HepG2 (cell line): ENCODE measurements around the gene CSNK1E. TPM values are rescaled to one million over a fixed set of nuclear protein-coding genes. Genes with fewer than 3 reads are reported as not detected.

ENCODE experiments used
- BRD4 ChIP-seq: sonication (generic); formaldehyde crosslinking; IDR thresholded peaks from 2 replicates; pipeline ENCODE4 v1.4.0; 2020; ENCODE audit warnings: missing genetic modification reagents
- CC2D1A ChIP-seq: sonication (generic); formaldehyde crosslinking; IDR thresholded peaks from 2 replicates; pipeline ENCODE4 v1.8.1; 2023; ENCODE audit warnings: mild to moderate bottlenecking, missing genetic modification reagents
- ELF3 ChIP-seq: IDR thresholded peaks from 2 replicates; pipeline ENCODE4 v1.6.1; 2016; ENCODE audit warnings: missing genetic modification reagents, missing compliant biosample characterization
- GATAD1 ChIP-seq: IDR thresholded peaks from 2 replicates; pipeline ENCODE4 v1.6.1; 2016; ENCODE audit warnings: missing genetic modification reagents, missing compliant biosample characterization
- GATAD2A ChIP-seq: IDR thresholded peaks from 2 replicates; pipeline ENCODE4 v1.6.1; 2016
- HIVEP1 ChIP-seq: sonication (generic); formaldehyde crosslinking; IDR thresholded peaks from 2 replicates; pipeline ENCODE4 v1.4.0; 2020; ENCODE audit warnings: mild to moderate bottlenecking, missing genetic modification reagents
- JUNB ChIP-seq: sonication (generic); formaldehyde crosslinking; IDR thresholded peaks from 2 replicates; pipeline ENCODE4 v1.8.0; 2022; ENCODE audit warnings: missing genetic modification reagents, mild to moderate bottlenecking, borderline replicate concordance
- MBD4 ChIP-seq: IDR thresholded peaks from 2 replicates; pipeline ENCODE4 v1.6.1; 2012; ENCODE audit warnings: low read length, inconsistent platforms, borderline replicate concordance
- NR1H2 ChIP-seq: sonication (generic); formaldehyde crosslinking; IDR thresholded peaks from 2 replicates; pipeline ENCODE4 v1.8.1; 2022; ENCODE audit warnings: low read depth, missing genetic modification reagents, borderline replicate concordance
- RARG ChIP-seq: sonication (generic); formaldehyde crosslinking; IDR thresholded peaks from 2 replicates; pipeline ENCODE4 v1.4.0; 2020; ENCODE audit warnings: low read depth, mild to moderate bottlenecking, missing genetic modification reagents
- SMYD3 ChIP-seq: sonication (generic); formaldehyde crosslinking; IDR thresholded peaks from 2 replicates; pipeline ENCODE4 v1.8.1; 2023; ENCODE audit warnings: mild to moderate bottlenecking, missing genetic modification reagents
- THAP11 ChIP-seq: IDR thresholded peaks from 2 replicates; pipeline ENCODE4 v1.6.1; 2016; ENCODE audit warnings: missing biosample characterization, missing genetic modification reagents
- ZBTB20 ChIP-seq: sonication (generic); formaldehyde crosslinking; IDR thresholded peaks from 2 replicates; pipeline ENCODE4 v1.8.1; 2023; ENCODE audit warnings: missing genetic modification reagents, low read depth, mild to moderate bottlenecking, borderline replicate concordance
- ZBTB25 ChIP-seq: IDR thresholded peaks from 2 replicates; pipeline ENCODE4 v1.6.1; 2018; ENCODE audit warnings: missing genetic modification reagents
- ZBTB44 ChIP-seq: sonication (generic); formaldehyde crosslinking; IDR thresholded peaks from 2 replicates; pipeline ENCODE4 v1.4.0; 2020; ENCODE audit warnings: missing genetic modification reagents
- ZFP36L2 ChIP-seq: sonication (generic); formaldehyde crosslinking; IDR thresholded peaks from 2 replicates; pipeline ENCODE4 v1.4.0; 2020; ENCODE audit warnings: missing genetic modification reagents
- ZMYM4 ChIP-seq: sonication (generic); formaldehyde crosslinking; IDR thresholded peaks from 2 replicates; pipeline ENCODE4 v1.8.1; 2023; ENCODE audit warnings: mild to moderate bottlenecking, missing genetic modification reagents
- ZNF124 ChIP-seq: sonication (generic); formaldehyde crosslinking; IDR thresholded peaks from 2 replicates; pipeline ENCODE4 v1.4.0; 2020; ENCODE audit warnings: missing genetic modification reagents
- ZNF205 ChIP-seq: IDR thresholded peaks from 2 replicates; pipeline ENCODE4 v1.6.1; 2018; ENCODE audit warnings: missing biosample characterization, missing genetic modification reagents
- ZNF432 ChIP-seq: sonication (generic); formaldehyde crosslinking; IDR thresholded peaks from 2 replicates; pipeline ENCODE4 v1.5.0; 2020; ENCODE audit warnings: missing genetic modification reagents, mild to moderate bottlenecking, borderline replicate concordance
- ZNF563 ChIP-seq: sonication (generic); formaldehyde crosslinking; IDR thresholded peaks from 2 replicates; pipeline ENCODE4 v1.8.0; 2022; ENCODE audit warnings: mild to moderate bottlenecking, moderate library complexity, missing genetic modification reagents
- ZNF607 ChIP-seq: sonication (generic); formaldehyde crosslinking; IDR thresholded peaks from 2 replicates; pipeline ENCODE4 v1.5.1; 2020; ENCODE audit warnings: missing genetic modification reagents, mild to moderate bottlenecking, borderline replicate concordance
- ZNF670 ChIP-seq: sonication (generic); formaldehyde crosslinking; IDR thresholded peaks from 2 replicates; pipeline ENCODE4 v1.8.0; 2022; ENCODE audit warnings: mild to moderate bottlenecking, missing genetic modification reagents, borderline replicate concordance
- ZNF703 ChIP-seq: sonication (generic); formaldehyde crosslinking; IDR thresholded peaks from 2 replicates; pipeline ENCODE4 v1.5.1; 2020; ENCODE audit warnings: missing genetic modification reagents, mild to moderate bottlenecking, moderate library complexity, borderline replicate concordance
- ZNF816 ChIP-seq: sonication (generic); formaldehyde crosslinking; IDR thresholded peaks from 2 replicates; pipeline ENCODE4 v1.8.0; 2022; ENCODE audit warnings: missing genetic modification reagents, mild to moderate bottlenecking, borderline replicate concordance
- ZSCAN21 ChIP-seq: sonication (generic); formaldehyde crosslinking; IDR thresholded peaks from 2 replicates; pipeline ENCODE4 v1.8.0; 2022; ENCODE audit warnings: mild to moderate bottlenecking, missing genetic modification reagents, moderate library complexity, borderline replicate concordance
- polyA plus RNA-seq, 8 experiments: library from polyadenylated mRNA; depleted of rRNA in 3 of 8; stranded (reverse) in 7 of 8; unstranded in 1 of 8; fragments of >200 nt; fragmentation: Illumina TruSeq in 4 of 8; extraction: Trizol in 4 of 8; gene quantifications; 2 replicates each; pipeline versions ENCODE4 v1.2.1 to v1.2.3, GENCODE V29; 2011 to 2016; ENCODE audit warnings: low read depth in 4 of 8, missing spikeins in 1 of 8, mixed read lengths in 1 of 8; ENCODE audit not compliant: insufficient read depth in 1 of 8
- total RNA-seq, 5 experiments: library from RNA; depleted of rRNA; stranded (reverse); fragments of >200 nt; fragmentation: Illumina TruSeq; extraction: Trizol; gene quantifications; 2 replicates each; pipeline ENCODE4 v1.2.3, GENCODE V29; 2016; ENCODE audit warnings: low read depth in 1 of 5
- TF ChIP-seq, protein P1 (sequence below): sonication (generic); formaldehyde crosslinking; IDR thresholded peaks from 2 replicates; pipeline ENCODE4 v1.9.0; 2021; ENCODE audit warnings: missing genetic modification reagents, borderline replicate concordance

The CSNK1E gene
- total and polyA plus RNA-seq, 2 of the 13 experiments (the other 11 are each of a cell fraction or from before 2014, with no cell fraction given), result 34.7 to 129 TPM

DNA sequence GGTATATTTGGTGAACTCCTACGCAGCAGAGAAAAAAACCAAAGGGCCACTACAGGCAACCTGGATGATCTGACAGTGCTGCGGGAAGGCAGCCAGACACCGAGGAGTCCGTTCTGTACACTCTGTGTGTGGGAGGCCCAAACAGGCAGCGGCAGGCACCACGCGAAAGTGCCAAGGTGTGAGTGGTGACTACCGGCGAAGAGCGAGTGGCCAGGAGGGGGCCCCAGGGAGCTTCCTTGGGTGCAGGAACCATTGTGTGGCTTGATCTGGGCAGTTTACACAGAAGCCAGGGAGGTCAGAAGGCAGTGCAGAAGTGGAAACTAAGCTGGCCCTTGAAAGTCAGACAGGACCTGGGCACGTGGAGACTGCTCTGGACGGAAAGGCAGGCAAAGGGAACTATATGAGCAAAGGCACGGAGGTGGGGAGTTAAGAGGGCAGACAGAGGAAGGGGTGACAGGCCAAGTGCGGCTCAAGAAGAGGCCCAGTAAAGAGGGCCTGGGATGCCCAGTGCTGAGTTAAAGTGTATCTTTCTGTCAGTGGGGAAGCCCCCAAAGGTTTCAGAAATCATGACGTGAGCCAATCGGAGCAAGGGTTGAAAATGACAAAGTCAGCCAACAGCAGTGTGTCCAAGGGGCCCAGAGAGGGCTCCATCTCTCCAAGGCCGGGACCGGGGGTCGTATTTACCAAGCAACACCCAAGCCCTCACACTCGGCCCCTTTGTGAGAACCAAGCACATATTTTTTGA, 55.0 kb downstream of the CSNK1E start (continued):
- no peak for TF ChIP-seq RARG (CRISPR knock-in tag)
- TF ChIP-seq ZNF703 (CRISPR knock-in tag), result no peak
- no peak for TF ChIP-seq BRD4 (CRISPR knock-in tag)
- TF ChIP-seq, protein P1, sequence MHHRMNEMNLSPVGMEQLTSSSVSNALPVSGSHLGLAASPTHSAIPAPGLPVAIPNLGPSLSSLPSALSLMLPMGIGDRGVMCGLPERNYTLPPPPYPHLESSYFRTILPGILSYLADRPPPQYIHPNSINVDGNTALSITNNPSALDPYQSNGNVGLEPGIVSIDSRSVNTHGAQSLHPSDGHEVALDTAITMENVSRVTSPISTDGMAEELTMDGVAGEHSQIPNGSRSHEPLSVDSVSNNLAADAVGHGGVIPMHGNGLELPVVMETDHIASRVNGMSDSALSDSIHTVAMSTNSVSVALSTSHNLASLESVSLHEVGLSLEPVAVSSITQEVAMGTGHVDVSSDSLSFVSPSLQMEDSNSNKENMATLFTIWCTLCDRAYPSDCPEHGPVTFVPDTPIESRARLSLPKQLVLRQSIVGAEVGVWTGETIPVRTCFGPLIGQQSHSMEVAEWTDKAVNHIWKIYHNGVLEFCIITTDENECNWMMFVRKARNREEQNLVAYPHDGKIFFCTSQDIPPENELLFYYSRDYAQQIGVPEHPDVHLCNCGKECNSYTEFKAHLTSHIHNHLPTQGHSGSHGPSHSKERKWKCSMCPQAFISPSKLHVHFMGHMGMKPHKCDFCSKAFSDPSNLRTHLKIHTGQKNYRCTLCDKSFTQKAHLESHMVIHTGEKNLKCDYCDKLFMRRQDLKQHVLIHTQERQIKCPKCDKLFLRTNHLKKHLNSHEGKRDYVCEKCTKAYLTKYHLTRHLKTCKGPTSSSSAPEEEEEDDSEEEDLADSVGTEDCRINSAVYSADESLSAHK (CRISPR knock-in tag), result no peak
- peak; percentile 28; the same call in 1 of the 2 replicates for TF ChIP-seq ZSCAN21 (CRISPR knock-in tag)
- TF ChIP-seq GATAD1 (CRISPR knock-in tag), result no peak
- TF ChIP-seq SMYD3 (CRISPR knock-in tag), result no peak
- no peak for TF ChIP-seq ZNF563 (CRISPR knock-in tag)
- no peak for TF ChIP-seq ZBTB25 (CRISPR knock-in tag)
- no peak for TF ChIP-seq CC2D1A (CRISPR knock-in tag)
- no peak for TF ChIP-seq ZNF670 (CRISPR knock-in tag)
- TF ChIP-seq ZBTB44 (CRISPR knock-in tag), result no peak
- TF ChIP-seq GATAD2A (CRISPR knock-in tag), result peak; percentile 67
- peak; percentile 59; the same call in 1 of the 2 replicates for TF ChIP-seq ZBTB20
- no peak for TF ChIP-seq ZNF205 (CRISPR knock-in tag)
- peak; percentile 37 for TF ChIP-seq THAP11
- TF ChIP-seq ZNF432 (CRISPR knock-in tag), result no peak
- TF ChIP-seq ELF3 (CRISPR knock-in tag), result peak; percentile 30
- no peak for TF ChIP-seq ZNF607
- 0 out of 2 replicates have a peak, but pooled peaks have one; percentile 25 for TF ChIP-seq ZNF816 (CRISPR knock-in tag)
- no peak for TF ChIP-seq JUNB (CRISPR knock-in tag)
- no peak for TF ChIP-seq NR1H2
- TF ChIP-seq HIVEP1 (CRISPR knock-in tag), result peak; percentile 52; the same call in 1 of the 2 replicates
- no peak for TF ChIP-seq ZFP36L2 (CRISPR knock-in tag)
- TF ChIP-seq ZMYM4, result peak; percentile 65
- TF ChIP-seq MBD4, result no peak
- 0 out of 2 replicates have a peak, but pooled peaks have one; percentile 48 for TF ChIP-seq ZNF124
